OCI-LY3 (cell line): ENCODE results near the gene ADGRB3.
A peak's percentile ranks its signal among the peaks of the same experiment; 100 is the strongest.

Source experiments
- H2AFZ ChIP-seq: fragments of 200-600, 300-600 bp; shearing (Covaris generic); 2 replicates; pipeline ENCODE4 v1.6.0; 2014; ENCODE audit warnings: antibody characterized with exemption, low read depth, low read length
- H3K27ac ChIP-seq: fragments of 200-600, 300-600 bp; sonication (generic); 2 replicates; pipeline ENCODE4 v1.5.1; 2014; ENCODE audit warnings: mild to moderate bottlenecking, low read length, moderate library complexity, mixed read lengths
- H3K27me3 ChIP-seq: fragments of 200-600, 300-600 bp; sonication (generic); 2 replicates; pipeline ENCODE4 v1.6.1; 2014; ENCODE audit warnings: low read depth, low read length, mixed read lengths
- H3K36me3 ChIP-seq: fragments of 200-600, 300-600 bp; sonication (generic); replicated peaks from 2 replicates; pipeline ENCODE3; 2014; ENCODE audit warnings: low read depth, low read length, mixed read lengths
- H3K4me1 ChIP-seq: fragments of 300-600, 200-600 bp; sonication (generic); 2 replicates; pipeline ENCODE4 v1.6.1; 2014; ENCODE audit warnings: low read length, mixed read lengths
- H3K4me2 ChIP-seq: fragments of 200-600, 300-600 bp; sonication (generic); 2 replicates; pipeline ENCODE4 v1.6.1; 2014; ENCODE audit warnings: low read length, mixed read lengths
- H3K4me3 ChIP-seq: fragments of 300-600, 200-600 bp; sonication (generic); 2 replicates; pipeline ENCODE4 v1.5.1; 2014; ENCODE audit warnings: antibody characterized with exemption, mild to moderate bottlenecking, low read length, moderate library complexity
- H3K79me2 ChIP-seq: fragments of 300-600, 200-600 bp; shearing (Covaris generic); 2 replicates; pipeline ENCODE4 v1.6.1; 2014; ENCODE audit warnings: mild to moderate bottlenecking, low read length, mixed read lengths
- H3K9ac ChIP-seq: fragments of 300-600, 200-600 bp; shearing (Covaris generic); 2 replicates; pipeline ENCODE4 v1.6.0; 2014; ENCODE audit warnings: mild to moderate bottlenecking, low read length, moderate library complexity
- H3K9me3 ChIP-seq: fragments of 200-600, 300-600 bp; shearing (Covaris generic); 2 replicates; pipeline ENCODE4 v1.6.1; 2014; ENCODE audit warnings: low read length, mixed read lengths; ENCODE audit not compliant: insufficient read depth
- H4K20me1 ChIP-seq: fragments of 200-600, 300-600 bp; sonication (generic); 2 replicates; pipeline ENCODE4 v1.6.1; 2016; ENCODE audit warnings: low read length, mixed read lengths; ENCODE audit not compliant: insufficient read depth
- EZH2phosphoT487 ChIP-seq: fragments of 200-600 bp; shearing (Covaris generic); IDR thresholded peaks from 2 replicates; pipeline ENCODE4 v1.6.1; 2018; ENCODE audit warnings: antibody characterized with exemption, mixed run types, low read depth
- TF ChIP-seq, protein P1 (sequence below): fragments of 200-600, 300-600 bp; sonication (generic); IDR thresholded peaks from 2 replicates; pipeline ENCODE4 v1.5.1; 2014; ENCODE audit warnings: antibody characterized with exemption, low read length, low read depth

The ADGRB3 gene

DNA sequence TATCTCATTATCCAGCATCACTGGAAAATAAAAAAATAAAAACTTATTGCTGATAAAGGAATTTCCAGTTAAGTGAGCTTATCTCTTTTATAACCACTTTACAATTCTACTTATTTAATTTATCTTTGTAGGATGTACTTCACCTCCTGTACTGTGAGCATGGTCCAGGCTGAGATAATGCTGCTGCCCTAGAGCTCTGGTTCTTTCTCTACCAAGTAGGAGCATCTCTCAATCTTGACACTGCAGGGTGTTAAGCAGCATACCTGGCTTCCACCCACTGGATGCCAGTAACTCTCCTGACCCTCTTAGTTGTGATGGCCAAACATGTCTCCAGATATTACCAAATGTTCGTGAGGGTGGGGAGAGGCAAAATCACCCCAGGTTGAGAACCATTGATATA, 454.5 kb downstream of the ADGRB3 start:
- H4K20me1 ChIP-seq = no peaks in the 10 kb centered on the region
- no peaks in the 10 kb centered on the region for H3K9me3 ChIP-seq
- H3K9ac ChIP-seq = no peak overlapping the region
- no peaks in the 10 kb centered on the region for H3K79me2 ChIP-seq
- no peak overlapping the region for H2AFZ ChIP-seq
- H3K27ac ChIP-seq = no peak overlapping the region
- TF ChIP-seq, protein P1, sequence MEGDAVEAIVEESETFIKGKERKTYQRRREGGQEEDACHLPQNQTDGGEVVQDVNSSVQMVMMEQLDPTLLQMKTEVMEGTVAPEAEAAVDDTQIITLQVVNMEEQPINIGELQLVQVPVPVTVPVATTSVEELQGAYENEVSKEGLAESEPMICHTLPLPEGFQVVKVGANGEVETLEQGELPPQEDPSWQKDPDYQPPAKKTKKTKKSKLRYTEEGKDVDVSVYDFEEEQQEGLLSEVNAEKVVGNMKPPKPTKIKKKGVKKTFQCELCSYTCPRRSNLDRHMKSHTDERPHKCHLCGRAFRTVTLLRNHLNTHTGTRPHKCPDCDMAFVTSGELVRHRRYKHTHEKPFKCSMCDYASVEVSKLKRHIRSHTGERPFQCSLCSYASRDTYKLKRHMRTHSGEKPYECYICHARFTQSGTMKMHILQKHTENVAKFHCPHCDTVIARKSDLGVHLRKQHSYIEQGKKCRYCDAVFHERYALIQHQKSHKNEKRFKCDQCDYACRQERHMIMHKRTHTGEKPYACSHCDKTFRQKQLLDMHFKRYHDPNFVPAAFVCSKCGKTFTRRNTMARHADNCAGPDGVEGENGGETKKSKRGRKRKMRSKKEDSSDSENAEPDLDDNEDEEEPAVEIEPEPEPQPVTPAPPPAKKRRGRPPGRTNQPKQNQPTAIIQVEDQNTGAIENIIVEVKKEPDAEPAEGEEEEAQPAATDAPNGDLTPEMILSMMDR = no peak
- no peak for TF ChIP-seq EZH2phosphoT487
- H3K4me3 ChIP-seq = no peak overlapping the region
- H3K36me3 ChIP-seq = no peaks in the 10 kb centered on the region
- H3K4me1 ChIP-seq = no peaks in the 10 kb centered on the region
- H3K4me2 ChIP-seq = no peak overlapping the region
- no peaks in the 10 kb centered on the region for H3K27me3 ChIP-seq

DNA sequence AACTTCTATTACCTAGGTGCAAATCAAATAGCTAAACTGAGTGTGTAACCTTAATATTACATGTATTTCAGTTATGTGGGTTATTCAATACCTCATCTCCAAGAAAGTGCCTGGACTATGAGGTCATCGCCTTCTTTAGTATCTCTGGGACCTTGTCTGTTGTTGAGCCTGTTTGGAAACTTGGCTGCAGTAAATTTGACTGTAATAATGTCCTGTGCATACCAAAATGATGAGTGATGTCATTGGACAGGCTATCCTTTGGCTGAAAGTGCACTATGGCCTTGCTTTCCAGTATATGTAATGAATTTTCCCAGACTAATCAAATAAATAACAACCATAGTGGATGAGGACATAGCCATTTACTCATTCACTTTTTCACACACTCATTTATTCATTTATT, 455.1 kb downstream of the ADGRB3 start:
- Histone ChIP-seq H3K4me2 (no peak overlapping the region), H3K4me1 (no peaks in the 10 kb centered on the region), H3K4me3 (no peak overlapping the region), H3K9me3 (no peaks in the 10 kb centered on the region), H3K9ac (no peak overlapping the region), H3K27ac (no peak overlapping the region), H2AFZ (no peak overlapping the region), H3K27me3 (no peaks in the 10 kb centered on the region), H3K36me3 (no peaks in the 10 kb centered on the region), H4K20me1 (no peaks in the 10 kb centered on the region), H3K79me2 (no peaks in the 10 kb centered on the region)
- no peak for TF ChIP-seq EZH2phosphoT487
- TF ChIP-seq, protein P1 = no peak

DNA sequence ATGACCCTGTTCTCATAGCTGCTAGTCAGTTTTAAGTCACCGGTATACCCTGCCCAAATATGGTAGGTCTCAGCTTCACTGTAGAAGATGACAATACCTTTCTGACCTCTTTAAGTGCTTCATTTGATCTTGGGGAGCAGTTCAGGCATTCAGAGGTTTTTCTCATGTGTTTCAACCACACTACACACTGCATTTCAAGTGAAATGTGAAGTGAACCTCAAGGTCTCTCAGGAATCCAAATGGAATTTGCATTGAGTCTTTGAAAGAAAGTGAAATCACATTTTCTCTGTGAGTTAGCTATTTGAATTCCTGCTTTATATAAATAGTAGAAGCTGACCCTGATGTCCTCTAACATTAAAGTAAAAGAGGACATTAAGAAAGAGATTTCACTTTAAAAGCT, 461.6 kb downstream of the ADGRB3 start:
- Histone ChIP-seq H3K27ac (no peak overlapping the region), H3K79me2 (no peaks in the 10 kb centered on the region), H2AFZ (peak overlapping the region; percentile 18; the same call in 1 of the 2 replicates), H3K9me3 (no peaks in the 10 kb centered on the region), H4K20me1 (no peaks in the 10 kb centered on the region), H3K36me3 (no peaks in the 10 kb centered on the region), H3K4me2 (no peak overlapping the region; the same call in 1 of the 2 replicates), H3K4me1 (peaks cover 14% of the 10 kb centered on the region), H3K4me3 (no peak overlapping the region), H3K9ac (no peak overlapping the region), H3K27me3 (no peaks in the 10 kb centered on the region)
- TF ChIP-seq, protein P1 = no peak
- TF ChIP-seq EZH2phosphoT487 = no peak

DNA sequence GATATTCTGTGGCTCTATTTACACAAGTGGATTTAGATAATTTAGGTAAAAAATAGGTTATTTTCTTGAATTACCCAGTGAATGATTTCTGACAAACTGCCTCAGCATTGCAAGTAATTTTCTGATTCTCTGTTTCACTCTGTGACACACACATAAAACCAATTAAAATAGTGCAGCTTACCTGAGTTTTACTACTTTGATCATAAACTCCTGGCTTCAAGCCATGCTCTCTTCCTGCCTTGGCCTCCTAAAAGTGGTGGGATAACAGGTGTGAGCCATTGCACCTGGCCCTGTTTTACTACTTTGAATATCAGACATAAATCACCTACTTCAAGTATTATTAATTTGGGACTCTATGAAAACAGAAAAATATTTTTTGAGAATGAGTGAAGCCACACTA, 462.9 kb downstream of the ADGRB3 start:
- H3K79me2 ChIP-seq = no peaks in the 10 kb centered on the region
- no peak overlapping the region for H3K4me3 ChIP-seq
- H3K9me3 ChIP-seq = no peaks in the 10 kb centered on the region
- H3K4me2 ChIP-seq = no peak overlapping the region
- H3K27me3 ChIP-seq = no peaks in the 10 kb centered on the region
- no peaks in the 10 kb centered on the region for H3K36me3 ChIP-seq
- TF ChIP-seq, protein P1 = no peak
- no peak for TF ChIP-seq EZH2phosphoT487
- peaks cover 14% of the 10 kb centered on the region for H3K4me1 ChIP-seq
- H2AFZ ChIP-seq = no peak overlapping the region; the same call in 1 of the 2 replicates
- H3K9ac ChIP-seq = no peak overlapping the region
- no peak overlapping the region for H3K27ac ChIP-seq
- H4K20me1 ChIP-seq = no peaks in the 10 kb centered on the region
